Natural killer cell (primary cell): ENCODE measurements around the gene PIK3CB. TPM values are rescaled to one million over a fixed set of nuclear protein-coding genes. Genes with fewer than 3 reads are reported as not detected.

Experiments used
- ATAC-seq, 3 donors: fragments of 150-1000 bp in 2 of 3; fragments of 200-7000 bp in 1 of 3; cut with Tn5 transposase; 1 replicate in 1 of 3; 2 replicates in 2 of 3; pipeline ENCODE4 v1.10.0; 2021; ENCODE audit warnings: mild to moderate bottlenecking in 2 of 3, moderate library complexity in 2 of 3
- DNase-seq, 2 donors: peaks; one replicate each; pipeline versions ENCODE4 v3.0.0 to v3.0.0-alpha.2; 2013 to 2021; ENCODE audit warnings: mixed read lengths in 1 of 2
- H3K27ac ChIP-seq: one replicate; pipeline ENCODE4 v1.5.1; 2013; ENCODE audit warnings: mild to moderate bottlenecking, low read length
- H3K27me3 ChIP-seq: one replicate; pipeline ENCODE4 v1.6.1; 2013; ENCODE audit warnings: low read length; ENCODE audit not compliant: control insufficient read depth, insufficient read depth
- H3K36me3 ChIP-seq: one replicate; pipeline ENCODE4 v1.6.1; 2013; ENCODE audit warnings: low read length; ENCODE audit not compliant: control insufficient read depth, insufficient read depth
- H3K4me1 ChIP-seq: one replicate; pipeline ENCODE4 v1.6.1; 2013; ENCODE audit warnings: low read length; ENCODE audit not compliant: control insufficient read depth, insufficient read depth
- H3K4me3 ChIP-seq: one replicate; pipeline ENCODE4 v1.5.1; 2013; ENCODE audit warnings: low read length
- H3K9me3 ChIP-seq: one replicate; pipeline ENCODE4 v1.6.1; 2013; ENCODE audit warnings: low read length; ENCODE audit not compliant: control insufficient read depth, insufficient read depth
- H3K27ac Mint-ChIP-seq, 2 donors: one replicate each; pipeline ENCODE4 v1.8.0; 2022; ENCODE audit warnings: mild to moderate bottlenecking in 2 of 2, mixed read lengths in 2 of 2, moderate library complexity in 1 of 2
- H3K27me3 Mint-ChIP-seq, 2 donors: one replicate each; pipeline ENCODE4 v1.8.0; 2022; ENCODE audit warnings: low read depth in 2 of 2, mixed read lengths in 2 of 2
- H3K36me3 Mint-ChIP-seq: one replicate; pipeline ENCODE4 v1.8.0; 2022; ENCODE audit warnings: mixed read lengths
- H3K4me1 Mint-ChIP-seq, 2 donors: one replicate each; pipeline ENCODE4 v1.8.0; 2022; ENCODE audit warnings: mixed read lengths in 2 of 2
- H3K4me3 Mint-ChIP-seq: one replicate; pipeline ENCODE4 v1.8.0; 2022; ENCODE audit warnings: mild to moderate bottlenecking, moderate library complexity, mixed read lengths
- H3K9me3 Mint-ChIP-seq, 2 donors: one replicate each; pipeline ENCODE4 v1.8.0; 2022; ENCODE audit warnings: mixed read lengths in 2 of 2
- WGBS: methylation state at CpG from one replicate; pipeline ENCODE4 v1.1.7; 2013; ENCODE audit warnings: missing lambda C conversion rate; ENCODE audit not compliant: insufficient coverage; 5-methylcytosine and 5-hydroxymethylcytosine counted together
- intact Hi-C: fragments of 100-400 bp; cut with micrococcal nuclease; formaldehyde crosslinking; loops from one replicate; pipeline ENCODE4 v1.14.2; 2022
- total RNA-seq, 4 donors: library from RNA; stranded (reverse); fragments of 120-200 nt in 1 of 4; gene quantifications; one replicate each; pipeline versions ENCODE4 v1.2.3 to v1.2.4, GENCODE V29; 2013 to 2022
- TF ChIP-seq, protein P1 (sequence below): fragments of 200-600 bp; IDR thresholded peaks from one replicate; pipeline ENCODE4 v1.8.0; 2022; ENCODE audit warnings: antibody characterized with exemption

The PIK3CB gene
- total RNA-seq, 3 donors from 2014 or later (not counting 1 experiment from before 2014, with no cell fraction given), result 13.2 to 20.2 (median 18.0) TPM

DNA sequence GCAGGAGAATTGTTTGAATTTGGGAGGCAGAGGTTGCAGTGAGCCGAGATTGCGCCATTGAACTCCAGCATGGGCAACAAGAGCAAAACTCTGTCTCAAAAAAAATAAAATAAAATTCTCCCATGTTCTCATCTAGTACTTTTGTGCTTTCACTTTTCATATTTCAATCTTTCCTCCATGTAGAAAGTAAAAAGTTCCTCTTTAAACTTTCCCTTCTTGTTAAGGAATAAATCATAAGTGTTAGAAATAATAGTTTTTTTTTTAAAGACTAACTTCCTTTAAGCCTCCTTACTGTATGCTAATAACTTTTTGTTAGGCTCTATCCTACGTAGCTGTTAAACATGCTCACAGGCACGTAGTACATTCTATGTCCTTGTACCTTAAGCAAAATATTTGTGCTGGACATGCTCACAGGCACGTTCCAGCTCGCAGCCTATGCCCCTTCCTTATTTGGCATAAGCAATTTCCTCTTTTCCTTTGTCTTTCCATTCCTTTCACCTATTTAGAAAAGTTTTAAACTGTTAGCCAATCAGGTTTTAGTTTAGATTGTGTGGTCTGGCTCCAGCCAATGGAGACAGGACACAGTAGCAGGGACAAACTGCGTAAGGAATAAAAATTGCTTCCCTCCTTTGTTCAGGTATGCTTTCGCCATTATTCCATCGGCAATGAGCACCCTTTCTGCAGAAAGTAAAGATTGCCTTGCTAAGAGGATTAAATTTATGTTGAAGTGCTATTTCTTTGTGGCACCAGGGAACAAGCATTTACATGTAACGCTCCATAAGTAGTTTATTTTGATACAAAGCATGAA, 38.9 kb upstream of the PIK3CB start:
- Histone ChIP-seq H3K36me3 (no peaks in the 10 kb centered on the region), H3K27me3 (no peaks in the 10 kb centered on the region), H3K4me1 (no peaks in the 10 kb centered on the region), H3K9me3 (peaks cover 3% of the 10 kb centered on the region), H3K27ac (no peak overlapping the region), H3K4me3 (no peak overlapping the region)
- TF ChIP-seq, protein P1, sequence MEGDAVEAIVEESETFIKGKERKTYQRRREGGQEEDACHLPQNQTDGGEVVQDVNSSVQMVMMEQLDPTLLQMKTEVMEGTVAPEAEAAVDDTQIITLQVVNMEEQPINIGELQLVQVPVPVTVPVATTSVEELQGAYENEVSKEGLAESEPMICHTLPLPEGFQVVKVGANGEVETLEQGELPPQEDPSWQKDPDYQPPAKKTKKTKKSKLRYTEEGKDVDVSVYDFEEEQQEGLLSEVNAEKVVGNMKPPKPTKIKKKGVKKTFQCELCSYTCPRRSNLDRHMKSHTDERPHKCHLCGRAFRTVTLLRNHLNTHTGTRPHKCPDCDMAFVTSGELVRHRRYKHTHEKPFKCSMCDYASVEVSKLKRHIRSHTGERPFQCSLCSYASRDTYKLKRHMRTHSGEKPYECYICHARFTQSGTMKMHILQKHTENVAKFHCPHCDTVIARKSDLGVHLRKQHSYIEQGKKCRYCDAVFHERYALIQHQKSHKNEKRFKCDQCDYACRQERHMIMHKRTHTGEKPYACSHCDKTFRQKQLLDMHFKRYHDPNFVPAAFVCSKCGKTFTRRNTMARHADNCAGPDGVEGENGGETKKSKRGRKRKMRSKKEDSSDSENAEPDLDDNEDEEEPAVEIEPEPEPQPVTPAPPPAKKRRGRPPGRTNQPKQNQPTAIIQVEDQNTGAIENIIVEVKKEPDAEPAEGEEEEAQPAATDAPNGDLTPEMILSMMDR, result no peak
- Mint-ChIP-seq H3K36me3 (peaks cover 8% of the 10 kb centered on the region), H3K9me3 (peaks cover 0 to 2% of the 10 kb centered on the region in 2 donors), H3K4me3 (no peak overlapping the region), H3K4me1 (peaks cover 7 to 11% of the 10 kb centered on the region in 2 donors), H3K27ac (no peak overlapping the region), H3K27me3 (peaks cover 0 to 3% of the 10 kb centered on the region in 2 donors)
- intact Hi-C loops, result no loop called here
- 56% methylated on average over 9 of the region's 10 CpGs for WGBS
- DNase-seq (no peak), ATAC-seq (no peak)

DNA sequence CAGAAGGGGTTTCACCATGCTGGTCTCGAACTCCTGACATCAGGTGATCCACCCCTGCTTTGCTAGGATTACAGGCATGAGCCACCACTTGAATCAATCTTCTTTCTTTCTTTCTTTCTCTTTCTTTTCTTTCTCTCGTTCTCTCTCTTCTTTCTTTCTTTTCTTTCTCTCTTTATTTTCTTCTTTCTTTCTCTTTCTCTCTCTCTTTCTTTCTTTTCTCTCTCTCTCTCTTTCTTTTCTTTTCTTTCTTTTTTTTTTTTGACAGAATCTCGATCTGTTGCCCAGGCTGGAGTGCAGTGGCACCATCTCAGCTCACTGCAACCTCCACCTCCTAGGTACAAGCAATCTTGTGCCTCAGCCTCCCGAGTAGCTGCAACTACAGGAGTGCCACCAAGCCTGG, 37.9 kb upstream of the PIK3CB start:
- no peak for DNase-seq
- no peak for ATAC-seq
- Histone ChIP-seq H3K27ac (no peak overlapping the region), H3K9me3 (peaks cover 3% of the 10 kb centered on the region), H3K27me3 (no peaks in the 10 kb centered on the region), H3K36me3 (no peaks in the 10 kb centered on the region), H3K4me1 (no peaks in the 10 kb centered on the region), H3K4me3 (no peak overlapping the region)
- no peak overlapping the region for H3K4me3 Mint-ChIP-seq
- peaks cover 0 to 3% of the 10 kb centered on the region in 2 donors for H3K27me3 Mint-ChIP-seq
- peaks cover 7 to 11% of the 10 kb centered on the region in 2 donors for H3K4me1 Mint-ChIP-seq
- TF ChIP-seq, protein P1, result no peak
- 91% methylated on average over 4 of the region's 4 CpGs for WGBS
- H3K36me3 Mint-ChIP-seq, result peaks cover 8% of the 10 kb centered on the region
- peaks cover 0 to 2% of the 10 kb centered on the region in 2 donors for H3K9me3 Mint-ChIP-seq
- intact Hi-C loops, result no loop called here
- no peak overlapping the region for H3K27ac Mint-ChIP-seq

GRCh38 chr3:138867996-138868395, 33.3 kb upstream of the PIK3CB start:
- no peak for ATAC-seq
- Mint-ChIP-seq H3K27ac (no peak overlapping the region), H3K4me1 (peaks cover 0 to 4% of the 10 kb centered on the region in 2 donors), H3K4me3 (no peak overlapping the region), H3K27me3 (no peaks in the 10 kb centered on the region), H3K9me3 (no peaks in the 10 kb centered on the region), H3K36me3 (no peaks in the 10 kb centered on the region)
- TF ChIP-seq, protein P1, result no peak
- Histone ChIP-seq H3K27ac (no peak overlapping the region), H3K27me3 (no peaks in the 10 kb centered on the region), H3K4me3 (no peak overlapping the region), H3K4me1 (peaks cover 2% of the 10 kb centered on the region), H3K36me3 (no peaks in the 10 kb centered on the region), H3K9me3 (no peaks in the 10 kb centered on the region)
- no peak for DNase-seq
- WGBS, result no CpG with 5 or more reads among the region's 1 CpG
- intact Hi-C loops, result no loop called here

DNA sequence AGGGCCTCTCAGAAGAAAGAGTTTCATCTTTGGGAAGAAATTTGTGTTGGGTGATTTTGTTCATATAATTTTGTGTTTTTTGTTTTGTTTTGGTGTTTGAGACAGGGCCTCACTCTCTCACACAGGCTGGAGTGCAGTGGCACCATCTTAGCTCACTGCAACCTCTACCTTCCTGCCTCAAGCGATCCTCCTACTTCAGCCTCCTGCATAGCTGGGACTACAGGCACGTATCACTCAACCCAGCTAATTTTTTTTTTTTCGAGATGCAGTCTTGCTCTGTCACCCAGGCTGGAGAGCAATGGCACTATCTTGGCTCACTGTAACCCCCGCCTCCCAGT, 29.0 kb upstream of the PIK3CB start:
- H3K4me3 ChIP-seq, result no peak overlapping the region
- H3K9me3 ChIP-seq, result no peaks in the 10 kb centered on the region
- Mint-ChIP-seq H3K27me3 (peaks cover 0 to 3% of the 10 kb centered on the region in 2 donors), H3K36me3 (no peaks in the 10 kb centered on the region), H3K4me1 (peaks cover 0 to 4% of the 10 kb centered on the region in 2 donors), H3K27ac (no peak overlapping the region), H3K4me3 (no peak overlapping the region), H3K9me3 (no peaks in the 10 kb centered on the region)
- intact Hi-C loops, result no loop called here
- H3K27ac ChIP-seq, result no peak overlapping the region
- DNase-seq (no peak), ATAC-seq (no peak)
- H3K36me3 ChIP-seq, result no peaks in the 10 kb centered on the region
- peaks cover 6% of the 10 kb centered on the region for H3K4me1 ChIP-seq
- H3K27me3 ChIP-seq, result no peaks in the 10 kb centered on the region
- 93% methylated on average over 4 of the region's 4 CpGs for WGBS
- TF ChIP-seq, protein P1, result no peak
